Neural cell (in vitro differentiated cells): ENCODE measurements around the gene KCTD15. TPM values are rescaled to one million over a fixed set of nuclear protein-coding genes. Genes with fewer than 3 reads are reported as not detected.

Source experiments
- H2AFZ ChIP-seq: fragments of 200-600, 300-800 bp; sonication (generic), shearing (Covaris generic); 2 replicates; pipeline ENCODE4 v1.6.0; 2014; ENCODE audit warnings: low read depth, mild to moderate bottlenecking, antibody characterized with exemption, low read length, moderate library complexity
- H3F3A ChIP-seq: fragments of 200-600 bp; shearing (Covaris generic); 2 replicates; pipeline ENCODE4 v1.6.1; 2016; ENCODE audit warnings: mild to moderate bottlenecking, moderate library complexity, mixed read lengths, antibody characterized with exemption, low read length; ENCODE audit not compliant: insufficient read depth, poor library complexity, severe bottlenecking
- H3K27ac ChIP-seq: fragments of 200-600, 300-800 bp; sonication (generic), shearing (Covaris generic); 2 replicates; pipeline ENCODE4 v1.5.1; 2014; ENCODE audit warnings: mild to moderate bottlenecking, low read length, moderate library complexity
- H3K27me3 ChIP-seq: fragments of 300-800, 200-600 bp; sonication (generic), shearing (Covaris generic); 2 replicates; pipeline ENCODE4 v1.6.0; 2014; ENCODE audit warnings: mild to moderate bottlenecking, low read depth, low read length, moderate library complexity; ENCODE audit not compliant: insufficient read depth
- H3K36me3 ChIP-seq: fragments of 300-800, 200-600 bp; sonication (generic), shearing (Covaris generic); 2 replicates; pipeline ENCODE4 v1.5.1; 2014; ENCODE audit warnings: mild to moderate bottlenecking, antibody characterized with exemption, low read length, moderate library complexity; ENCODE audit not compliant: insufficient read depth
- H3K4me2 ChIP-seq: fragments of 300-800, 200-600 bp; sonication (generic), shearing (Covaris generic); 2 replicates; pipeline ENCODE4 v1.6.0; 2014; ENCODE audit warnings: mild to moderate bottlenecking, low read length
- H3K4me3 ChIP-seq: fragments of 300-800, 200-600 bp; sonication (generic), shearing (Covaris generic); 2 replicates; pipeline ENCODE4 v1.5.1; 2014; ENCODE audit warnings: mild to moderate bottlenecking, low read length, moderate library complexity
- H3K79me2 ChIP-seq: fragments of 200-600 bp; shearing (Covaris generic); replicated peaks from 2 replicates; pipeline ENCODE4 v1.6.0; 2014; ENCODE audit warnings: mild to moderate bottlenecking, low read length, moderate library complexity; ENCODE audit not compliant: insufficient read depth
- H3K9ac ChIP-seq: fragments of 300-800, 200-600 bp; sonication (generic), shearing (Covaris generic); 2 replicates; pipeline ENCODE4 v1.6.1; 2016; ENCODE audit warnings: mild to moderate bottlenecking, low read length, mixed read lengths
- H3K9me2 ChIP-seq: fragments of 200-600 bp; shearing (Covaris generic); 2 replicates; pipeline ENCODE4 v1.6.1; 2016; ENCODE audit warnings: mild to moderate bottlenecking, low read length, mixed read lengths; ENCODE audit not compliant: insufficient read depth
- H3K9me3 ChIP-seq: fragments of 200-600, 300-800 bp; sonication (generic), shearing (Covaris generic); 2 replicates; pipeline ENCODE4 v1.6.1; 2016; ENCODE audit warnings: mild to moderate bottlenecking, mixed run types, low read length, moderate library complexity, mixed read lengths
- H4K20me1 ChIP-seq: fragments of 200-600 bp; shearing (Covaris generic); 2 replicates; pipeline ENCODE4 v1.6.1; 2016; ENCODE audit warnings: mild to moderate bottlenecking, mixed run types; ENCODE audit not compliant: insufficient read depth
- EP300 ChIP-seq: fragments of 450-650 bp; conservative IDR thresholded peaks from 2 replicates; pipeline ENCODE4 v1.6.1; 2014; ENCODE audit warnings: antibody characterized with exemption, mild to moderate bottlenecking, moderate library complexity; ENCODE audit not compliant: poor library complexity, severe bottlenecking
- EZH2 ChIP-seq: fragments of 200-600, 300-800 bp; shearing (Covaris generic), sonication (generic); IDR thresholded peaks from 2 replicates; pipeline ENCODE4 v1.6.1; 2014; ENCODE audit warnings: antibody characterized with exemption, low read length, borderline replicate concordance, mild to moderate bottlenecking; ENCODE audit not compliant: insufficient read depth, poor library complexity, severe bottlenecking
- MXI1 ChIP-seq: fragments of 450-650 bp; conservative IDR thresholded peaks from 2 replicates; pipeline ENCODE4 v1.6.1; 2014; ENCODE audit warnings: antibody characterized with exemption, mild to moderate bottlenecking; ENCODE audit not compliant: poor library complexity, severe bottlenecking
- POLR2AphosphoS5 ChIP-seq: IDR thresholded peaks from 2 replicates; pipeline ENCODE4 v1.6.1; 2012
- RAD21 ChIP-seq: fragments of 450-650 bp; conservative IDR thresholded peaks from 2 replicates; pipeline ENCODE4 v1.6.1; 2014; ENCODE audit warnings: antibody characterized with exemption, mild to moderate bottlenecking, moderate library complexity
- SMC3 ChIP-seq: fragments of 450-650 bp; conservative IDR thresholded peaks from 2 replicates; pipeline ENCODE4 v1.6.1; 2014; ENCODE audit warnings: antibody characterized with exemption, mild to moderate bottlenecking, moderate library complexity; ENCODE audit not compliant: poor library complexity
- TAF1 ChIP-seq: IDR thresholded peaks from 2 replicates; pipeline ENCODE4 v1.6.1; 2012; ENCODE audit warnings: low read depth
- polyA plus RNA-seq: library from polyadenylated mRNA; depleted of rRNA; stranded (reverse); fragments of >200 nt; gene quantifications from 2 replicates; pipeline ENCODE4 v1.2.3, GENCODE V29; 2014
- TF ChIP-seq, protein P1 (sequence below): IDR thresholded peaks from 2 replicates; pipeline ENCODE4 v1.6.1; 2012; ENCODE audit warnings: borderline replicate concordance
- TF ChIP-seq, protein P2 (sequence below): fragments of 450-650 bp; IDR thresholded peaks from 2 replicates; pipeline ENCODE4 v1.5.1; 2014; ENCODE audit warnings: antibody characterized with exemption, mild to moderate bottlenecking, moderate library complexity; ENCODE audit not compliant: poor library complexity, severe bottlenecking

Gene KCTD15
- polyA plus RNA-seq, 1 donor from 2014 or later, result 67.9 TPM

DNA sequence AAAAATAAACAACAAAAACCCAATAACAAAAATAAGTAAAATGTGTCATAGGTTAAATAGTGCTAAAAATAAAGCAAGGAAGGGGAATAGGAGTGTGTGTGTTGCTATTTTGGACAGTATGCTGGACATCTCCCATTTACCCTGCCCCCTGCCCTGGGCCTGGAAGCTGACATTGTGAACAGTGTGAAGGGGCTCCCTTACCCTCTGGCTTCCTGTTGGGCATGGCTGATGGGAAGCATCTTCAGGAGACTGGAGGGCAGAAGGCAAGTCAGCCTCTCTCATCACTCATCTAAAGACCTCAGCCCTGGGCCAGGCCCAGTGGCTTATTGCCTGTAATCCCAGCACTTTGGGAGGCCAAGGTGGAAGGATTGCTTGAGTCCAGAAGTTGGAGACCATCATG is 26.7 kb downstream of the KCTD15 start:
- Histone ChIP-seq H3F3A (no peaks in the 10 kb centered on the region), H3K4me2 (no peak overlapping the region), H3K9me2 (no peaks in the 10 kb centered on the region), H4K20me1 (no peaks in the 10 kb centered on the region), H3K4me3 (no peak overlapping the region), H3K79me2 (no peaks in the 10 kb centered on the region), H3K9ac (no peak overlapping the region), H3K36me3 (no peaks in the 10 kb centered on the region), H3K9me3 (no peaks in the 10 kb centered on the region), H3K27ac (no peak overlapping the region), H2AFZ (no peak overlapping the region), H3K27me3 (no peaks in the 10 kb centered on the region)
- TF ChIP-seq MXI1 (no peak), EP300 (no peak), EZH2 (no peak), POLR2AphosphoS5 (no peak), SMC3 (no peak)
- TF ChIP-seq, protein P1, sequence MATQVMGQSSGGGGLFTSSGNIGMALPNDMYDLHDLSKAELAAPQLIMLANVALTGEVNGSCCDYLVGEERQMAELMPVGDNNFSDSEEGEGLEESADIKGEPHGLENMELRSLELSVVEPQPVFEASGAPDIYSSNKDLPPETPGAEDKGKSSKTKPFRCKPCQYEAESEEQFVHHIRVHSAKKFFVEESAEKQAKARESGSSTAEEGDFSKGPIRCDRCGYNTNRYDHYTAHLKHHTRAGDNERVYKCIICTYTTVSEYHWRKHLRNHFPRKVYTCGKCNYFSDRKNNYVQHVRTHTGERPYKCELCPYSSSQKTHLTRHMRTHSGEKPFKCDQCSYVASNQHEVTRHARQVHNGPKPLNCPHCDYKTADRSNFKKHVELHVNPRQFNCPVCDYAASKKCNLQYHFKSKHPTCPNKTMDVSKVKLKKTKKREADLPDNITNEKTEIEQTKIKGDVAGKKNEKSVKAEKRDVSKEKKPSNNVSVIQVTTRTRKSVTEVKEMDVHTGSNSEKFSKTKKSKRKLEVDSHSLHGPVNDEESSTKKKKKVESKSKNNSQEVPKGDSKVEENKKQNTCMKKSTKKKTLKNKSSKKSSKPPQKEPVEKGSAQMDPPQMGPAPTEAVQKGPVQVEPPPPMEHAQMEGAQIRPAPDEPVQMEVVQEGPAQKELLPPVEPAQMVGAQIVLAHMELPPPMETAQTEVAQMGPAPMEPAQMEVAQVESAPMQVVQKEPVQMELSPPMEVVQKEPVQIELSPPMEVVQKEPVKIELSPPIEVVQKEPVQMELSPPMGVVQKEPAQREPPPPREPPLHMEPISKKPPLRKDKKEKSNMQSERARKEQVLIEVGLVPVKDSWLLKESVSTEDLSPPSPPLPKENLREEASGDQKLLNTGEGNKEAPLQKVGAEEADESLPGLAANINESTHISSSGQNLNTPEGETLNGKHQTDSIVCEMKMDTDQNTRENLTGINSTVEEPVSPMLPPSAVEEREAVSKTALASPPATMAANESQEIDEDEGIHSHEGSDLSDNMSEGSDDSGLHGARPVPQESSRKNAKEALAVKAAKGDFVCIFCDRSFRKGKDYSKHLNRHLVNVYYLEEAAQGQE, result no peak
- TF ChIP-seq, protein P2, sequence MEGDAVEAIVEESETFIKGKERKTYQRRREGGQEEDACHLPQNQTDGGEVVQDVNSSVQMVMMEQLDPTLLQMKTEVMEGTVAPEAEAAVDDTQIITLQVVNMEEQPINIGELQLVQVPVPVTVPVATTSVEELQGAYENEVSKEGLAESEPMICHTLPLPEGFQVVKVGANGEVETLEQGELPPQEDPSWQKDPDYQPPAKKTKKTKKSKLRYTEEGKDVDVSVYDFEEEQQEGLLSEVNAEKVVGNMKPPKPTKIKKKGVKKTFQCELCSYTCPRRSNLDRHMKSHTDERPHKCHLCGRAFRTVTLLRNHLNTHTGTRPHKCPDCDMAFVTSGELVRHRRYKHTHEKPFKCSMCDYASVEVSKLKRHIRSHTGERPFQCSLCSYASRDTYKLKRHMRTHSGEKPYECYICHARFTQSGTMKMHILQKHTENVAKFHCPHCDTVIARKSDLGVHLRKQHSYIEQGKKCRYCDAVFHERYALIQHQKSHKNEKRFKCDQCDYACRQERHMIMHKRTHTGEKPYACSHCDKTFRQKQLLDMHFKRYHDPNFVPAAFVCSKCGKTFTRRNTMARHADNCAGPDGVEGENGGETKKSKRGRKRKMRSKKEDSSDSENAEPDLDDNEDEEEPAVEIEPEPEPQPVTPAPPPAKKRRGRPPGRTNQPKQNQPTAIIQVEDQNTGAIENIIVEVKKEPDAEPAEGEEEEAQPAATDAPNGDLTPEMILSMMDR, result no peak

DNA sequence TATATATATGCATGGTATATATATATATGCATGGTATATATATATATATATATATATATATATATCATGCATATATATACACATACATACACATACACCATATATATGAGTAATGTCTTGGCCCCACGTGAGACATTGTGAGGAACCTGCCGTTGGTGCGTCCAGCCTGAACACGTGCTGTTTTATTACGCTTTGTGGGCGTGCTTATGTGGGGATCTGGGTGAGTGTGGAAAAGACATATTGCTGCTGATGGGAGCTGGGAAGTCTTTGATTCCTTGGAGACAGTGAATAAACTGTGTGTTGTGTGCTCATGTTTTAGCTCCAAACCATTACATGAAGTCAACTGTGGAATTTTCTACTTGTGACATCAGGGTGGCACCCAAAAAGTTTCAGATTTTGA is 28.9 kb downstream of the KCTD15 start:
- Histone ChIP-seq H3K79me2 (no peaks in the 10 kb centered on the region), H3K36me3 (no peaks in the 10 kb centered on the region), H3K27ac (no peak overlapping the region), H3F3A (no peaks in the 10 kb centered on the region), H3K4me3 (no peak overlapping the region), H3K4me2 (no peak overlapping the region), H3K9me2 (no peaks in the 10 kb centered on the region), H3K9ac (no peak overlapping the region), H2AFZ (no peak overlapping the region), H3K27me3 (no peaks in the 10 kb centered on the region), H3K9me3 (no peaks in the 10 kb centered on the region), H4K20me1 (no peaks in the 10 kb centered on the region)
- no peak for TF ChIP-seq MXI1
- no peak for TF ChIP-seq SMC3
- no peak for TF ChIP-seq RAD21
- no peak for TF ChIP-seq EP300
- TF ChIP-seq, protein P2, result no peak
- no peak for TF ChIP-seq EZH2
- no peak for TF ChIP-seq POLR2AphosphoS5
- no peak for TF ChIP-seq TAF1
- TF ChIP-seq, protein P1, result no peak
